HepG2 (cell line): Measurements from ENCODE around the gene POU1F1.

ENCODE experiments used
- ATF2 ChIP-seq: sonication (generic); formaldehyde crosslinking; IDR thresholded peaks from 2 replicates; pipeline ENCODE4 v1.4.0; 2020; ENCODE audit warnings: missing genetic modification reagents
- FOXA1 ChIP-seq, 2 experiments: fragments of 450-650 bp in 1 of 2; sonication (generic) in 1 of 2; formaldehyde crosslinking in 1 of 2; IDR thresholded peaks; 2 replicates each; pipeline versions ENCODE4 v1.4.0 to v1.6.1; 2016 to 2020; ENCODE audit warnings: missing genetic modification reagents in 1 of 2
- POLR2A ChIP-seq, 2 experiments: IDR thresholded peaks; 2 replicates each; pipeline ENCODE4 v1.6.1; 2011; ENCODE audit warnings: low read depth in 2 of 2, low read length in 2 of 2, mild to moderate bottlenecking in 1 of 2, moderate library complexity in 1 of 2; ENCODE audit not compliant: insufficient read depth in 1 of 2
- RFX5 ChIP-seq: IDR thresholded peaks from 2 replicates; pipeline ENCODE4 v1.6.1; 2011; ENCODE audit warnings: low read depth, low read length, improper control_type of control experiment

DNA sequence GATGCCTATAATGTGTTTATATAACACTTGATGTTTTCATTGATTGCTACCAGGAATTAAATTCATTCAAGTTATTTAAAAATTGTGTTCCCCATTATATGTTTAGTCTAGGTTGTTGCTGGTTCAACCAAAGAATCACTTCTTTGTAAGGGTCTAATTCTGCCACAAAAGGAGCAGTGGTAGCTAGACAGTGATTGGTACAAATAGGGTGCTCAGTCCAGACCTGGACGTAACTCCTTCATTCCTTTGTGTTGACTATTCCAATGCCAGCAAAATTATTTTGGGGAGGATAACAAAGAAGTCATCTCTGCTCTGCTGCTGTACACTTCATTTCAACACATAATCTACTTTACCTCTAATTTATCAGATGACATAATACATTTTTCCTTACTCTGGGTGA is 48.1 kb downstream of the POU1F1 start:
- TF ChIP-seq FOXA1 (IDR thresholded peaks at IDR 0.05) (no peak), FOXA1 (CRISPR knock-in tag; IDR thresholded peaks at IDR 0.05) (no peak), ATF2 (CRISPR knock-in tag) (no peak), RFX5 (no peak), POLR2A (IDR thresholded peaks at IDR 0.05; ENCODE audit: insufficient read depth in 1 of 2, low read depth in 2 of 2, low read length in 2 of 2) (no peak)
